Activated B cell treated with CpG ODN at 0.5 μM for 24 hours (primary cell): ENCODE data around the gene SLC1A5. TPM values are rescaled to one million over a fixed set of nuclear protein-coding genes. Genes with fewer than 3 reads are reported as not detected.

ENCODE experiments used
- ATAC-seq: fragments of 200-7000 bp; cut with Tn5 transposase; one replicate; pipeline ENCODE4 v1.10.0; 2021; ENCODE audit warnings: low read depth, mild to moderate bottlenecking, moderate library complexity
- CTCF ChIA-PET: fragments of 350-600 bp; sonication (Branson Sonifier 250); formaldehyde crosslinking; loops from one replicate; lab custom pipeline; 2021; ENCODE audit warnings: antibody characterized with exemption; lab: Charles Lee
- POLR2A ChIA-PET: fragments of 350-600 bp; sonication (Branson Sonifier 250); formaldehyde crosslinking; loops from one replicate; lab custom pipeline; 2021; ENCODE audit warnings: antibody characterized with exemption; lab: Charles Lee
- DNase-seq: peaks from one replicate; pipeline ENCODE4 v3.0.0; 2022
- H3K27ac Mint-ChIP-seq: one replicate; pipeline ENCODE4 v1.8.0; 2020; ENCODE audit warnings: mixed read lengths
- H3K27me3 Mint-ChIP-seq: one replicate; pipeline ENCODE4 v1.8.0; 2021; ENCODE audit warnings: mixed read lengths
- H3K36me3 Mint-ChIP-seq: one replicate; pipeline ENCODE4 v1.8.0; 2021; ENCODE audit warnings: low read depth, mixed read lengths
- H3K4me1 Mint-ChIP-seq: one replicate; pipeline ENCODE4 v1.8.0; 2021; ENCODE audit warnings: mixed read lengths
- H3K4me3 Mint-ChIP-seq: one replicate; pipeline ENCODE4 v1.8.0; 2020; ENCODE audit warnings: mild to moderate bottlenecking, mixed read lengths
- H3K9me3 Mint-ChIP-seq: one replicate; pipeline ENCODE4 v1.8.0; 2020; ENCODE audit warnings: mixed read lengths
- CTCF ChIP-seq: fragments of 200-600 bp; IDR thresholded peaks from one replicate; pipeline ENCODE4 v1.8.0; 2022; ENCODE audit warnings: antibody characterized with exemption, mild to moderate bottlenecking
- intact Hi-C: fragments of 100-400 bp; cut with micrococcal nuclease; formaldehyde crosslinking; loops from one replicate; pipeline ENCODE4 v1.15.1; 2024
- total RNA-seq: library from RNA; stranded (reverse); gene quantifications from 2 replicates; pipeline ENCODE4 v1.2.3, GENCODE V29; 2022

Gene SLC1A5
- total RNA-seq, 1 donor from 2014 or later = 77.9 TPM

DNA sequence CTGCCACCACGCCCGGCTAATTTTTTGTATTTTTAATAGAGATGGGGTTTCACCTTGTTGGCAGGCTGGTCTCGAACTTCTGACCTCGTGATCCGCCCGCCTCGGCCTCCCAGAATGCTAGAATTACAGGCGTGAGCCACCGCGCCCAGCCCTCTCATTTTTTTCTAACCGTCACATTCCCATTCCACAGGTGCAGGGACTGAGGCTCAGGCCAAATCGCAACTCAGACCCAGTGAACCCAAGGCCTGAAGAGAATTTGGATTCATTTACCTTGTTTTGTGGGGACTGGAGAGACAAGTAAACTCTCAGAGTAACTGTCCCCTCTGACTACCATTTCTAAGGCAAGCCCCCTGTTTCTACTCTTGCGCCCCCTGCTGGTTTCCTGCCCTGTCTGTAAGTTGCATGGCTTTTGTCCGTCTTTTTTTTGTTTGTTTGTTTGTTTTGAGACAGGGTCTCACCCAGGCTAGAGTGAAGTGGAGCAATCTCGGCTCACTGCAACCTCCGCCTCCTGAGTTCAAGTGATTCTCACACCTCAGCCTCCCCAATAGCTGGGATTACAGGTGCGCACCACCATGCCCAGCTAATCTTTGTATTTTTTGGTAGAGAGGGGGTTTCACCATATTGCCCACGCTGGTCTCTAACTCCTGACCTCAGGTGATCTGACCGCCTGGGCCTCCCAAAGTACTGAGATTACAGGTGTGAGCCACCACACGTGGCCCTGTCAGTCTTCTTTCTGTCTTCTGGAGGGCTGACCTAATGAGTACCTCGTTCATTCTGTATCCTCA, 39.9 kb downstream of the SLC1A5 start:
- ChIA-PET CTCF (interaction anchor here (0.7 to 4.3 kb wide), 6 partner anchors 19 to 224 kb away, joined by 3 to 21 read pairs (median 4); no protein-coding TSS in a partner anchor), POLR2A (interaction anchor here (0.7 to 1.6 kb wide), 3 partner anchors 29 to 36 kb away, joined by 3 to 7 read pairs (median 3); no protein-coding TSS in a partner anchor)
- no peak for TF ChIP-seq CTCF
- peaks cover 29% of the 10 kb centered on the region for H3K36me3 Mint-ChIP-seq
- H3K4me1 Mint-ChIP-seq = peaks cover 48% of the 10 kb centered on the region
- no peak overlapping the region for H3K27ac Mint-ChIP-seq
- intact Hi-C loops = loop anchor here (1.0 to 5.0 kb wide), 3 partner anchors 39 to 219 kb away; partner anchors contain the start of gene SLC1A5
- H3K27me3 Mint-ChIP-seq = no peaks in the 10 kb centered on the region
- DNase-seq (peak; percentile 57), ATAC-seq (no peak)
- no peaks in the 10 kb centered on the region for H3K9me3 Mint-ChIP-seq
- peak overlapping the region; percentile 62 for H3K4me3 Mint-ChIP-seq

- CTCF ChIA-PET = no interaction called here
- H3K9me3 Mint-ChIP-seq = no peaks in the 10 kb centered on the region
- peaks cover 30% of the 10 kb centered on the region for H3K36me3 Mint-ChIP-seq
- TF ChIP-seq CTCF = no peak
- H3K27me3 Mint-ChIP-seq = no peaks in the 10 kb centered on the region
- ATAC-seq (peak; percentile 66), DNase-seq (peak; percentile 51)
- POLR2A ChIA-PET = interaction anchor here (0.6 to 1.6 kb wide), 2 partner anchors 9 to 28 kb away, joined by 3 to 6 read pairs; no protein-coding TSS in a partner anchor
- H3K4me1 Mint-ChIP-seq = peaks cover 64% of the 10 kb centered on the region
- peak within 1 kb of the TSS; percentile 94 for H3K4me3 Mint-ChIP-seq
- H3K27ac Mint-ChIP-seq = peak within 1 kb of the TSS; percentile 83
- intact Hi-C loops = loop anchor here (2.0 to 5.0 kb wide), 3 partner anchors 28 to 146 kb away; partner anchors contain the start of genes CALM3 and SLC1A5
These were observed 41.9 kb downstream of the SLC1A5 start, which contains the start of gene STRN4 for GRCh38 chr19:46746281-46747057. Gene STRN4 (minus strand): TSS chr19:46746450. CDS start chr19:46746430, 20 bp downstream.

- ChIA-PET CTCF (no interaction called here), POLR2A (interaction anchor here (0.6 to 1.6 kb wide), 6 partner anchors 8 to 145 kb away, joined by 3 to 6 read pairs (median 5); partner anchors contain the start of gene CALM3)
- H3K36me3 Mint-ChIP-seq = peaks cover 32% of the 10 kb centered on the region
- no peaks in the 10 kb centered on the region for H3K9me3 Mint-ChIP-seq
- ATAC-seq (peak; percentile 67), DNase-seq (peak; percentile 57)
- H3K4me3 Mint-ChIP-seq = peak within 1 kb of the TSS; percentile 94
- H3K27me3 Mint-ChIP-seq = no peaks in the 10 kb centered on the region
- intact Hi-C loops = loop anchor here (2.0 to 5.0 kb wide), 3 partner anchors 27 to 145 kb away; partner anchors contain the start of genes CALM3 and SLC1A5
- no peak for TF ChIP-seq CTCF
- peak within 1 kb of the TSS; percentile 83 for H3K27ac Mint-ChIP-seq
- H3K4me1 Mint-ChIP-seq = peaks cover 64% of the 10 kb centered on the region
These were observed 42.7 kb downstream of the SLC1A5 start, which contains the start of gene FKRP for GRCh38 chr19:46745521-46746280. Gene FKRP (plus strand): TSS chr19:46746057. CDS start chr19:46755451, 9,394 bp downstream.

- intact Hi-C loops = loop anchor here (5.0 kb wide), 1 partner anchor 42 kb away; the partner anchor contains the start of gene SLC1A5
- ChIA-PET CTCF (interaction anchor here (1.1 kb wide), 2 partner anchors 9 to 18 kb away, joined by 3 to 5 read pairs; no protein-coding TSS in a partner anchor), POLR2A (interaction anchor here (0.9 to 1.6 kb wide), 5 partner anchors 9 to 145 kb away, joined by 3 to 6 read pairs (median 5); partner anchors contain the start of gene CALM3)
- TF ChIP-seq CTCF = no peak
- H3K9me3 Mint-ChIP-seq = no peaks in the 10 kb centered on the region
- ATAC-seq (no peak), DNase-seq (no peak)
- H3K36me3 Mint-ChIP-seq = peaks cover 30% of the 10 kb centered on the region
- H3K27me3 Mint-ChIP-seq = no peaks in the 10 kb centered on the region
- H3K4me3 Mint-ChIP-seq = peak overlapping the region; percentile 94
- H3K4me1 Mint-ChIP-seq = peaks cover 63% of the 10 kb centered on the region
- H3K27ac Mint-ChIP-seq = peak overlapping the region; percentile 83
These were observed 43.4 kb downstream of the SLC1A5 start for GRCh38 chr19:46745030-46745429.
